Caco-2 (cell line): ENCODE results near the gene PLXDC2. TPM values are rescaled to one million over a fixed set of nuclear protein-coding genes. Genes with fewer than 3 reads are reported as not detected.
A peak's percentile ranks its signal among the peaks of the same experiment; 100 is the strongest.

Experiments
- BruUV-seq: library from RNA; stranded (reverse); fragments of 400-500 nt; replicated peaks from 2 replicates; lab custom pipeline; 2021; lab: Mats Ljungman, UMichigan
- CTCF ChIA-PET: fragments of 300-600 bp; sonication (Branson Sonifier 250); formaldehyde crosslinking; loops from one replicate; lab custom pipeline; 2022; ENCODE audit warnings: antibody characterized with exemption; lab: Charles Lee
- POLR2A ChIA-PET: fragments of 300-600 bp; sonication (Branson Sonifier 250); formaldehyde crosslinking; loops from one replicate; lab custom pipeline; 2022; ENCODE audit warnings: antibody characterized with exemption; lab: Charles Lee
- DNase-seq, 2 experiments: peaks; one replicate each; pipeline versions ENCODE4 v3.0.0 to v3.0.0-alpha.2; 2020 to 2022
- H3K27me3 ChIP-seq: replicated peaks from 2 replicates; pipeline ENCODE4 v1.6.0; 2011; ENCODE audit warnings: low read length; ENCODE audit not compliant: control insufficient read depth, insufficient read depth
- H3K36me3 ChIP-seq: 2 replicates; pipeline ENCODE4 v1.5.1; 2011; ENCODE audit warnings: low read length; ENCODE audit not compliant: control insufficient read depth, insufficient read depth
- H3K4me1 ChIP-seq: fragments of 250-450 bp; sonication (Bioruptor Pico); 2 replicates; pipeline ENCODE4 v1.5.1; 2020; ENCODE audit warnings: mild to moderate bottlenecking
- H3K4me3 ChIP-seq: 2 replicates; pipeline ENCODE4 v1.5.1; 2011; ENCODE audit warnings: low read depth, mild to moderate bottlenecking, control low read depth, low read length
- H3K9me3 ChIP-seq: fragments of 250-450 bp; sonication (Bioruptor Pico); 2 replicates; pipeline ENCODE4 v1.5.1; 2020; ENCODE audit warnings: mild to moderate bottlenecking, moderate library complexity
- H3K27ac Mint-ChIP-seq: one replicate; pipeline ENCODE4 v1.8.0; 2022; ENCODE audit warnings: mixed read lengths; ENCODE audit not compliant: unreplicated experiment
- H3K27me3 Mint-ChIP-seq: one replicate; pipeline ENCODE4 v1.8.0; 2022; ENCODE audit warnings: mixed read lengths; ENCODE audit not compliant: insufficient read depth, unreplicated experiment
- H3K36me3 Mint-ChIP-seq: one replicate; pipeline ENCODE4 v1.8.0; 2022; ENCODE audit warnings: mild to moderate bottlenecking, mixed read lengths; ENCODE audit not compliant: insufficient read depth, unreplicated experiment
- H3K4me1 Mint-ChIP-seq: one replicate; pipeline ENCODE4 v1.8.0; 2022; ENCODE audit warnings: low read depth, mixed read lengths; ENCODE audit not compliant: unreplicated experiment
- H3K4me3 Mint-ChIP-seq: one replicate; pipeline ENCODE4 v1.8.0; 2022; ENCODE audit warnings: mild to moderate bottlenecking, moderate library complexity, mixed read lengths; ENCODE audit not compliant: unreplicated experiment
- H3K9me3 Mint-ChIP-seq: one replicate; pipeline ENCODE4 v1.8.0; 2022; ENCODE audit warnings: mixed read lengths; ENCODE audit not compliant: unreplicated experiment
- intact Hi-C: fragments of 100-400 bp; cut with micrococcal nuclease; formaldehyde crosslinking; loops from one replicate; pipeline ENCODE4 v1.10.0; 2022; ENCODE audit not compliant: unreplicated experiment
- total RNA-seq: library from RNA; stranded (reverse); gene quantifications from 2 replicates; pipeline ENCODE4 v1.2.3, GENCODE V29; 2022
- TF ChIP-seq, protein P1 (sequence below), 2 experiments: fragments of 200-600 bp in 1 of 2; IDR thresholded peaks; 1 replicate in 1 of 2; 2 replicates in 1 of 2; pipeline versions ENCODE4 v1.5.1 to v1.8.0; 2011 to 2022; ENCODE audit warnings: antibody characterized with exemption in 1 of 2, control low read depth in 1 of 2, inconsistent platforms in 1 of 2, low read depth in 1 of 2, low read length in 1 of 2, mild to moderate bottlenecking in 1 of 2, moderate library complexity in 1 of 2; ENCODE audit not compliant: insufficient read depth in 1 of 2, severe bottlenecking in 1 of 2, unreplicated experiment in 1 of 2

Gene PLXDC2
- total RNA-seq, 1 experiment from 2014 or later = 0.54 TPM

DNA sequence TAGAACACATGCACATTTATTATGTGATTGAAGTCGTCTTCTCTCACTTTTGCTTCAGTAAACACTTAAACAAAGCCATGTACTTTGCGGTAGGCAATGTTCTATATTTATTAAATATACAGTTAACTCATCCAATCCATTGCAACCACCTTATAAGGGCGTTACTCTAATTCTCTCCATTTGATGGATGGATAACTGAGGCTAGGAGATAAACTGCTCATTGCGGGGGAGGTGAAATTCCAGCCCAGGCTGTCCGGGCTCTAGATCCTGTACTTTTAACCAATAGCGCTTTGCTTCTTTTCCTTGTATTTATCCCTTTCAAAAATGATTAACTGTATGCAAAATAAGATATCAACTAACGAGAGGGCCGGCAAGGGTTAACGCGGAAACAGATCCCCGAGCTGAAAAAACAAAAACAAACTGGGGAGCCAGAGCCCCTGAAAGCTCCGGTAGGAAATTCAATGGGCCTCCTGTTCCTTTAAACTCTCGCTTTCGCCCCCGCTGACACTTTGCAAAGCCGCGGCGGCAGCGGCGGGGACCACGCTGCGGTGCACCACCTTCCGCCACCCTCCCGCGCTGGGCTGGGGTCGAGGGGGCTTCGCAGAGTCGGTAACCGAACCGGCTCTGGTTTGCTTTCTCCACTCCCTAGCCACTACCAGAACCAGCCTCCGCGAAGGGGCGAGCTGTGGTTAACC lies 1.0 kb upstream of the PLXDC2 start:
- intact Hi-C loops = loop anchor here (5.0 to 10.0 kb wide), 2 partner anchors 97 to 1130 kb away; no protein-coding TSS in a partner anchor
- Mint-ChIP-seq H3K36me3 (no peaks in the 10 kb centered on the region), H3K4me1 (no peaks in the 10 kb centered on the region), H3K4me3 (peak overlapping the region; percentile 89), H3K9me3 (no peaks in the 10 kb centered on the region), H3K27ac (no peak overlapping the region), H3K27me3 (peaks cover 36% of the 10 kb centered on the region)
- no peaks in the 10 kb centered on the region for H3K9me3 ChIP-seq
- H3K4me3 ChIP-seq = peak overlapping the region; percentile 51
- TF ChIP-seq, protein P1, sequence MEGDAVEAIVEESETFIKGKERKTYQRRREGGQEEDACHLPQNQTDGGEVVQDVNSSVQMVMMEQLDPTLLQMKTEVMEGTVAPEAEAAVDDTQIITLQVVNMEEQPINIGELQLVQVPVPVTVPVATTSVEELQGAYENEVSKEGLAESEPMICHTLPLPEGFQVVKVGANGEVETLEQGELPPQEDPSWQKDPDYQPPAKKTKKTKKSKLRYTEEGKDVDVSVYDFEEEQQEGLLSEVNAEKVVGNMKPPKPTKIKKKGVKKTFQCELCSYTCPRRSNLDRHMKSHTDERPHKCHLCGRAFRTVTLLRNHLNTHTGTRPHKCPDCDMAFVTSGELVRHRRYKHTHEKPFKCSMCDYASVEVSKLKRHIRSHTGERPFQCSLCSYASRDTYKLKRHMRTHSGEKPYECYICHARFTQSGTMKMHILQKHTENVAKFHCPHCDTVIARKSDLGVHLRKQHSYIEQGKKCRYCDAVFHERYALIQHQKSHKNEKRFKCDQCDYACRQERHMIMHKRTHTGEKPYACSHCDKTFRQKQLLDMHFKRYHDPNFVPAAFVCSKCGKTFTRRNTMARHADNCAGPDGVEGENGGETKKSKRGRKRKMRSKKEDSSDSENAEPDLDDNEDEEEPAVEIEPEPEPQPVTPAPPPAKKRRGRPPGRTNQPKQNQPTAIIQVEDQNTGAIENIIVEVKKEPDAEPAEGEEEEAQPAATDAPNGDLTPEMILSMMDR (IDR thresholded peaks at IDR 0.05; ENCODE audit: insufficient read depth in 1 of 2, low read depth in 1 of 2, low read length in 1 of 2, severe bottlenecking in 1 of 2, unreplicated experiment in 1 of 2) = no peak
- H3K27me3 ChIP-seq = peaks cover 8% of the 10 kb centered on the region
- H3K36me3 ChIP-seq = no peaks in the 10 kb centered on the region
- ChIA-PET CTCF (no interaction called here), POLR2A (no interaction called here)
- peak in 1 of 2 experiments; percentile 32 for DNase-seq
- BruUV-seq = no TSS peak
- no peaks in the 10 kb centered on the region for H3K4me1 ChIP-seq

DNA sequence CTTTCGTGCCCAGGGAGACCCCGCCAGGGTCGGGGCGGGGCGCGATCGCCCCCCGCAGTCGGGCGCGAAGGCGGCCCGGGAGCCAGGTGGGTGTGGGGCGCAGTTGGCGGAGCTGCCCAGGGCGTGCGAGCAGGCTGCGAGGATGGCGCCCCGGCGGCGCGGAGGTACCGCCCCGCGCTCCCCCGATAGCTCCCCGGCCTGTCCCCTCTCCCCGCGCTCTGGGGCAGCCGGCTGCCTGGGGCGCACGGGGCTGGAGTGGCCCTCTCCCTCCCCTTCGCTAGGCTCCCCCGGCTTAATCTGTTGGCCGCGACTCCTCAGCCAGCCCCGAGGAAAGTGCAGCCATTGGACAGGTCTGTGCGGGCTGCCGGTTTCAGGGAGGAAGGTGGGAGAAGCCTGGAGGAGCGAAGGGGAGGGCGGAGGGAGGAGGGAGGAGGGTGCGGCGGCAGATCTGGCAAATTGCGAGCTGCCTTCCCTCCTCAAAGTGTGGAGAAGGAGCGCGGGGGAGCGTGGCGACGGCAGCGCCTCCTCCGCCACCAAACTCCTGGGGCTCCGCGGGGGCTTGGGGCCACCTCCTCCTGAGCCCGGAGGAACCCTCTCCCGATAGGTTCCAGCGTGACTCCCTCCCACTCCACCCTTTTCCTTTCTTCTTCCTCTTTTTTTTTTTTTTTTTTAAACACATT lies 361 bp upstream of the PLXDC2 start:
- Histone ChIP-seq H3K4me1 (no peaks in the 10 kb centered on the region), H3K36me3 (no peaks in the 10 kb centered on the region), H3K4me3 (peak overlapping the region; percentile 51), H3K9me3 (no peaks in the 10 kb centered on the region), H3K27me3 (peaks cover 8% of the 10 kb centered on the region)
- intact Hi-C loops = loop anchor here (5.0 to 10.0 kb wide), 2 partner anchors 96 to 1131 kb away; no protein-coding TSS in a partner anchor
- POLR2A ChIA-PET = interaction anchor here (0.6 kb wide), 1 partner anchor 1468 kb away, joined by 9 read pairs; no protein-coding TSS in a partner anchor
- BruUV-seq = no TSS peak
- Mint-ChIP-seq H3K4me3 (peak overlapping the region; percentile 89), H3K27ac (no peak overlapping the region), H3K27me3 (peaks cover 36% of the 10 kb centered on the region), H3K4me1 (no peaks in the 10 kb centered on the region), H3K9me3 (no peaks in the 10 kb centered on the region), H3K36me3 (no peaks in the 10 kb centered on the region)
- CTCF ChIA-PET = no interaction called here
- peak; percentile 37 to 57 for DNase-seq
- TF ChIP-seq, protein P1 (IDR thresholded peaks at IDR 0.05; ENCODE audit: insufficient read depth in 1 of 2, low read depth in 1 of 2, low read length in 1 of 2, severe bottlenecking in 1 of 2, unreplicated experiment in 1 of 2) = no peak

DNA sequence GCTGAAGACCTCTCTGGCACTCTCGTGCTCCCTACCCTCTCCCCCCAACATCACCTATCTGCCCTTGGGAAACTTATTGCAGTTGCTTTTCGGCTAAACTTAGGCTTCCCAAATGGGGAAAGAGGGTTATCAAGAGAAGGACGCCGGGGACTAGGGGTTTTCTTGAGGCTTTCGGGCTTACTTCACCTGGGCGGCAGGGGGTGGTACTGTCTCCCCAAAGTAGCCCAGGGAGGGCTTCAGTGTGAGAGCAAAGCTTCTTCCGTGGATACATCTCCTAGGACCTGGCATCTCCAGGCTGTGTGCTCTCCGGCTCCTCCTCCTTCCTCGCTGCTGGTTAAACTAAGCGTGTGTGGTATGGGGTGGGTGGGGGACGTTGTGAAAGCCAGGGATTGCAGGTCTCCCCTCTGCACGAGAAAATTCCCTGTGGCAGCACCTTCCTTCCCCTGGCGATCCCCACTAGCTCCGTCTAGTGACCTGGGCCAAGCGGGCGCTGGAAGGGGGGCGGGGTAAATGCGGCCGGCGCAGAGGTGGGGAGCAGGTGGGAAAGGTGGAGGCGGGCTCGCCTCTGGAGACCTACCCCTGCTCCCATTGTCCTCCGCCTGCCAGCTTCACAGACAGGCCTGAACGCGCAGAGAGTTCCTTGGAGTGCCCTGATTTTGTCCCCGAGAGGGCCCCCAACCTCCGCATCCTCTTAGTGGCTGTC lies 1.1 kb downstream of the PLXDC2 start:
- H3K36me3 Mint-ChIP-seq = no peaks in the 10 kb centered on the region
- no peaks in the 10 kb centered on the region for H3K9me3 ChIP-seq
- TF ChIP-seq, protein P1 (IDR thresholded peaks at IDR 0.05; ENCODE audit: insufficient read depth in 1 of 2, low read depth in 1 of 2, low read length in 1 of 2, severe bottlenecking in 1 of 2, unreplicated experiment in 1 of 2) = no peak
- H3K36me3 ChIP-seq = no peaks in the 10 kb centered on the region
- no TSS peak for BruUV-seq
- no peaks in the 10 kb centered on the region for H3K4me1 ChIP-seq
- intact Hi-C loops = loop anchor here (5.0 to 10.0 kb wide), 2 partner anchors 95 to 1133 kb away; no protein-coding TSS in a partner anchor
- peaks cover 8% of the 10 kb centered on the region for H3K27me3 ChIP-seq
- no peak overlapping the region for H3K27ac Mint-ChIP-seq
- DNase-seq = peak in 1 of 2 experiments; percentile 11
- H3K4me1 Mint-ChIP-seq = no peaks in the 10 kb centered on the region
- CTCF ChIA-PET = interaction anchor here (0.6 kb wide), 1 partner anchor 324 kb away, joined by 6 read pairs; no protein-coding TSS in a partner anchor
- H3K4me3 ChIP-seq = peak overlapping the region; percentile 51
- POLR2A ChIA-PET = no interaction called here
- peaks cover 33% of the 10 kb centered on the region for H3K27me3 Mint-ChIP-seq
- peak overlapping the region; percentile 89 for H3K4me3 Mint-ChIP-seq
- no peaks in the 10 kb centered on the region for H3K9me3 Mint-ChIP-seq
